GM18505 (cell line): ENCODE results near the gene TSPEAR.

Source experiments
- ATAC-seq: cut with Tn5 transposase; IDR thresholded peaks from one replicate; pipeline ENCODE4 v1.9.1; 2021; ENCODE audit not compliant: unreplicated experiment
- POLR2A ChIP-seq: IDR thresholded peaks from 4 replicates; pipeline ENCODE4 v1.6.1; 2011; ENCODE audit warnings: borderline replicate concordance; ENCODE audit not compliant: insufficient read depth, insufficient read length; ENCODE audit errors: extremely low read depth

TSPEAR gene

DNA sequence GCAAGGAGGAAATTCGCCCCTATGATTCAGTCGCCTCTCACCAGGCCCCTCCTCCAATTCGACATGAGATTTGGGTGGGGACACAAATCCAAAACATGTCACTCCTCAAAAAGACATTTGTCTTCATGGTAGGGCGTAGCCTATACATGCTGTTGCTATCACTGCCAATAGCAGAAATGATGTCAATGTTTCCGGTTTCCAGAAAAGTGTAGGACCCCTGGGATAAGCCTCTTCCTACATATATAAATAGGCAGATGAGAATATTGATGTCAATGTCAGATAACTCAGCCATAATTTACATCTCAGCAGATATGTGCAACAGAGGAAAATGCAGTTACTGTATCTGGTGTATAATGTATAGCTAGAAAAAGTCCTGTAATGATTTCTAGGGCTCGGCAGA is 239.4 kb downstream of the TSPEAR start:
- no peak for TF ChIP-seq POLR2A
- ATAC-seq: no peak

DNA sequence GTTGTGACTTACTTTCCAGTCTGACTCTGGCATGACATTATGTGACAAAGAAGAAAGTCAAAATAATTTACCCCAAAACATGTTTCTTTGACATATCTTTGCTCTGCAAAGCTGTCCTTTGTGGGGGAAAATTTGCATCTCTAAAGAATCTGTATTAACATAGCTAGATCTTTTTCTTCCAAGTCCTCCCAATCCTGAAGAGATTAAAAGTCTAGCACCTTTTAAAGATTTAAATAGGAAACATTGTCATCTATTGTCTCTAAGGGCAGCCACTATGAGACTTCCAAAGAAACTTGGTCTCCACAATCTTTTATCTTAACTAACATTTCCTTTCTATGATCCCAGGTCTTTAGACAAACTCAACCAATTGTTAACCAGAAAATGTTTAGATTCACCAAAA is 240.0 kb downstream of the TSPEAR start:
- ATAC-seq: no peak
- TF ChIP-seq POLR2A: no peak

DNA sequence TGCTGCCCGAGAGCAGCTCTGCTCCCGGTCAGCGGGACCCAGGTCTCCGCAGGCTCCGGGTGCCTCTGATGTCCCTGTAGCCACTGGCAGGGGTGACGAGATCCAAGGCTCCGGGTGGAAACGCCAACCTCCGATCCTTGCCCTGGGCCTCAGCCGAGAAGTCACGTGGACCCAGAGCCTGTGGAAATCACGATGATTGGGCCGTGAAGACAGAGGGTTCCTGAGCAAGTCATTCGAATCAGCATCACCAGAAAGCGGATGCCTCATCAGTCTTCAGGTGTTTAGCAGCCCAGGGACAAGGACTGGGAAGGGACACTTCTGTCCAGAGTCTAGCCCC is 243.5 kb downstream of the TSPEAR start:
- TF ChIP-seq POLR2A: no peak
- ATAC-seq: no peak

DNA sequence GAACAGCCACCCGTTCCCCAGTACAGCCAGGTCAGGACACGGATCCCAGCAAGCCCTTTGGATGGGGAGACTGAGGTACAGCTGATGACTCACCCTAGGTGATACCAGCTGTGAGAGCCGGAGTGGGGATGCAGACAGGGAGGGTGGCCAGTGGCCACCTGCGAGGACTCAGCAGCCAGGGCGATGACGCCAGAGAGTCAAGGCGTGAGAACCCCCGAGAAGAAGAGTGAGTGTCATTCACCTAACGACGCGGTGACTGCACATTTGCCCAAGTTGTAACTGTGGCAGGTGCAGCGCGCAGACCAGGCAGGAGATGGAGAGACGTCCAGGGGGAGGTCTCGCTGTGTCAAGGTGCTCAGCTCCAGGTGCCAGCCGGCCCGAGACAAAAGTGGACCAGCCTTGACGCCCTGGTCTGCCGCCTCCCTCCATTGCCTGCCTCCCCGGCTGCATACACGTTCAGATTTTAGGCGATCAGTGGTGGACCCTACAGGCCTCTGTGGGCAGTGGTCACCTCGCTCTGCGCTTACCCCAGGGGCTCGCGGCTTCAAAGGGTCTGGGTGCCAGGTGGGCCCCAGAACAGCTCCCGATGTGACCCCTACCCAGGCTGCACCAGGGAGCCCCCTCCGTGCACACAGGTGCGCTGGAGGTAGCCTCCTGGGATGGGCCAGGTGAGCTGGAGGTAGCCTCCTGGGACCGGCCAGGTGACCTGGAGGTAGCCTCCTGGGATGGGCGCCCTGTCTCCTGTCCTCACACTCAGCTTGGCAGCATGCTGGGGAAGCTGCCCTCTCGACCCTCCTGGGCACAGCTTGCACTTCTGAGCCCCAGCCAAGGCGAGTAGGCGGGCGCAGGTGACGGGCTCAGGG is 244.1 kb downstream of the TSPEAR start:
- ATAC-seq: no peak
- no peak for TF ChIP-seq POLR2A

DNA sequence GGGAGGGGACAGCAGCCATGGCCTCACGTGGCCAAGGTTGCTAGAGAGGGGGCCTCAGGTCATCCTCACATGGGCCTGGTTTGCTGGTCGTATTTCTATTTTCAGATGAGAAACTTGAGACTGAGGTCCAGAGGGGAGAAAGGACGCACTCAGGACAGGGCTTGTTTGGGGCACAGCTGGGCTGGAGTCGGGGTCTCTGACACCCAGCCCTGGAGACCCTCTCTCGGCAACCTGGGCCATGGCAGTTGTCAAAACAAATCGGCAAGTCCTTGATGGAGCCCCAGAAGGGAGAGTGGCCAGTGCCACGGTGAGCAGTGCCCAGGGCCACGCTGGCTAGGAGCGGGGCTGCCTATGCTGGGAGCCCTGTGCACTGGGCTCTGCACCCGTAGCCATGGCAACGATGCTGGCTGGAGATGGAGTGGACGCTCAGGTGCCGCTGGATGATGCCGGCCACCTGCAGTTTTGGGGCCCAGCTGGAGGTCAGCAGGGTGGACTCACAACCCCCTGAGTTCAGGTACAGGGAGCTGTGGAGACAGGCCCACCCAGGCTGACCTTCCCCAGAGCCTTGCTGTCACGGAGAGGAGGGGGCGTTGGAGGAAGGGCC is 244.9 kb downstream of the TSPEAR start:
- no peak for ATAC-seq
- no peak for TF ChIP-seq POLR2A

DNA sequence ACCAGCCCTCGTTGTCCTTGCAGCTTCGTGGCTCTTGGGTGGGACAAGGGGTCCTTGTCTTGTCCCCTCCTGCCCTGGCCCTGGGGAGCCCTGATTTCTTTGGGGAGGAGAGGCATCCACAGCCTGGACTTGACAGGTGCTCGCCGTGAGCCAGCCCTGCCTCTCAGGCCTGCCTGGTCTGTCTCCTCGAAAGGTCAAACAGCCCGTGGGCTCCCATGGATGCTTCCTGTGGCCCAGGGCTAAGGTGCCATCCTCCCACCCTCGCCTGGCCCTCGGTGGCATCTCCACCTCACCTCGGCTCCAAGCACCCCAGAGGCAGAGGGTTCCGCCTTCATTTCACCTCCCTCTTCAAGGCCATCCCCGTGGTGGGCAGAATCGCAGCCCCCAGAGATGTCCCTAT is 247.0 kb downstream of the TSPEAR start:
- TF ChIP-seq POLR2A: no peak
- ATAC-seq: no peak

DNA sequence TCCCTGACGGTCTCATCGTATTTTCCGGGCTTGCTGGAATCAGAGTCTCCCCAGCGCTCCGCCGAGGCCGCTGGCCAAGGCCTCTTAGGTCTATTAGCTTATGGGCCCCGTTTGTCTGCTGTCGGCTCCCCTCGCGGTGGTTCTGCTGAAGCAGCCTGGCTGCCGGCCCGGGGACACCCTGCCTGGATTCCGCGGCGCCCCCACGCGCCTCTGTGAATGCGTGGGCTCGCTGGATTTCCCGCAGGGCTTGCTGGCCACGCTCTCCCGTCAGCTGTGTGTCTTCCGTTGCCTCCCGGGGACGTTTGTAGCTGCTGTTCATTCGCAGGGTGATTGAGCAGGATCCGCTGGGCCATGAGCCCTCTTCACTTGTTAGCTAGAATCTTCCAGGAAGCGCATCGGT is 247.6 kb downstream of the TSPEAR start:
- no peak for TF ChIP-seq POLR2A
- ATAC-seq: no peak

DNA sequence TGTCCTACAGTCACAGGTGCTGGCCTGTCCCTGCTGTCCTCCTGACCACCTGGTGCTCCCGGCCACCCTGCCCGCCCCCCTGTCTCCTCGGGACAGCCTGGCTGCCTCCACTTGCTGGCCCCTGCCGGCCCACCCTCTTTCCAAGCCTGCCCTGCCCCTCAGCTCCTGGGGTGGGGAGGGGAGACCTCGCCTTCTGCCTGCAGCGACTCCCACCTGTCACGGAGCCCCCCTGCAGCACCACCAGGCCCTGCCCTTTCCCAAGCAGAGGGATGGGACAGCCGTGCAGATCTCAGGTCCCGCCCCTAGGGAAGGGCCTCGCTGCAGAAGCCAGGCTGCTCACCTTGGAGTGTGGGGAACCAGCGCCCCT is 248.6 kb downstream of the TSPEAR start:
- no peak for ATAC-seq
- no peak for TF ChIP-seq POLR2A

DNA sequence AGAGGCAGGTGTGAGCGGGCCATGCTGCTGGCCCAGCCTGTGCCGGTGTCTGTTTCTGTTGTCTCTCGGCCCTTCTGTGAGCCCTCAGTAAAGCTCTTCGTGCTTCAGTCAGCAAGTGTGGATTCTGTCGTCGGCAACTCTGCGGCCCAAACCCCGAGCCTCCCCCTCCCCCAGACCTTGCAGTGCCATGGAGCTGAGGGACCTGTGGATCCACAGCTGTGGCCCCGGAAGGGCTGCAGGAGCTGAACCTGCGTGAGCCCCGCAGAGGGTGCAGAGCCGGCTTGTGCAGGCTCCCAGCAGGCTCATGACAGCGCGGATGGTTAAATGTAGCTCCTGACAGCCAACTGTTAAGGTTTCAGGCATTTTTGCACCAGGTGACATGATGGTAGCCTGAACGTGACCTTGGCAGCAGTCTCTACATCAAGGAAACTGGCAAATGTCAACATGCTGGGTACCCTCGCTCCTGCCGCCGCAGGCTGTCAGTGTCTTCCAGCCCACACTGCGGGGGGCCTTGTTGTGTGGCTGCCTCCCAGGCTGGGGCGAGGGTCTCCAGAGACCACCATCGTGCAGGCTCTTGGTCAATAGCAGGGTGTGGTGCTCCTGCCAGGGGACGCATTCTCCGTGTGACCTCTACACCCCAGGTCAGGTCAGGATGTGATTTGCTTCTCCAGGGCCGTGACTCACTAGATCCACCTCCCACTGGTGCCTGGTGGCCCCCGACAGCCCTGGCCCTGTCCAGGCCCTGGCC is 249.1 kb downstream of the TSPEAR start:
- TF ChIP-seq POLR2A: no peak
- ATAC-seq: no peak

DNA sequence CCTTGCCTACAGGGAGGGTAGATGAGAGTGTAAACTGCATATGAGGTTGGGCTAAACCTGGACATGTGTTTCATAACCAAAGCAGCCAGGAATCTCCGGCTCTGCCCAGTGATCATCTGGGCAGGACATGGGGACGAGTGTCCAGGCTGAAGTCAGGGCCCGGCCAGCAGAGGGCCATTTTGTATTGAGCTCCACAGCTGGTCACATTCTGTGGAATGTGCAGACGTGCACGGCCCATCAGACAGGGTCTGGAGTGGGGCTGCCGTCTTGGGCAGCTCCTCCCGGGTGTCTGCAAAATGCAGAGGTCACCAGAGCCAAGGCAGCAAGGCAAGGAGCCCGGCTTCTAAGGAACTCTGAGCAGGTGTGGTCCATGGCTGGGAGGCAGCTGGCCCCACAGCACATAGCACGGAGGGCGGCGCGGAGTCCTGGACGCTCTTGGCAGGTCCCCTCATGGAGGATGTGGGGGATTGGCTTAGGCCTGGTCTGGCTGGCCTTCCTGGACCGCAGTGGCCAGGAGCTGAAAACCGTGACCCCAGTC is 249.8 kb downstream of the TSPEAR start:
- no peak for ATAC-seq
- no peak for TF ChIP-seq POLR2A

DNA sequence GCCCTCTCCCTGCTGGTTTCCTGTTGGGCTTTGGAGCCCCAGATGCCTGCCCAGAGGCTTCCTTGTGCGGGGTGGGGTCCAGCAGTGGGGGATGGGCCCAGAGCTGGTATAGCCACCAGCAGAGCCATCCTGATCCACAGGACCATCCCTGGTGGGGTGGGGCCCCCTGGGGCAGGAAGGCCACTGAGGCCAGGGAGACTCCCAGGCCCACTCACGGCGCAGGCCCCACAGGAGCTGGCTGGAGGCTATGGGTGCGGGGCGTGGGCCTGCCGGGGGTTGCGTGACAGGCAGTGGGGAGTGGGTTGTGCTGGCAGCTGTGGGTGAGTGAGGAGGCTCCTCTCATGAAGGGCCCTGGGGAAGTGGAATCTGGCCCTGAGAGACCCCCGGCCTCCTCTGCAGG is 250.4 kb downstream of the TSPEAR start:
- no peak for ATAC-seq
- no peak for TF ChIP-seq POLR2A

DNA sequence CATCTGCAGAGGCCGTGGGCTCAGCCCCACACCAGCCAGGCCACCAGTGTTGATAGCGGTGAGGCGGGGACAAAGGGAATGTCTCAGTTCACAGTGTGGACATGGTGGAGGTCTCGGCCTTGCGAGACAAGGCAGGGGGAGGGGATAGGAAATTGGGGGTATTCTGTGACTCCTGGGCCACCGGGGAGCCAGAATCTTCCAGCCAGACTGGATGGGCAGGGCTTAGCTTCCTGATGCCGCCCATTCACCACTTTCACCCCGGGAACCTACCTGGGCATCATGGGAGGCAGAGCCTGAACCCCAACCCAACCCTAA is 251.0 kb downstream of the TSPEAR start:
- no peak for TF ChIP-seq POLR2A
- ATAC-seq: no peak

DNA sequence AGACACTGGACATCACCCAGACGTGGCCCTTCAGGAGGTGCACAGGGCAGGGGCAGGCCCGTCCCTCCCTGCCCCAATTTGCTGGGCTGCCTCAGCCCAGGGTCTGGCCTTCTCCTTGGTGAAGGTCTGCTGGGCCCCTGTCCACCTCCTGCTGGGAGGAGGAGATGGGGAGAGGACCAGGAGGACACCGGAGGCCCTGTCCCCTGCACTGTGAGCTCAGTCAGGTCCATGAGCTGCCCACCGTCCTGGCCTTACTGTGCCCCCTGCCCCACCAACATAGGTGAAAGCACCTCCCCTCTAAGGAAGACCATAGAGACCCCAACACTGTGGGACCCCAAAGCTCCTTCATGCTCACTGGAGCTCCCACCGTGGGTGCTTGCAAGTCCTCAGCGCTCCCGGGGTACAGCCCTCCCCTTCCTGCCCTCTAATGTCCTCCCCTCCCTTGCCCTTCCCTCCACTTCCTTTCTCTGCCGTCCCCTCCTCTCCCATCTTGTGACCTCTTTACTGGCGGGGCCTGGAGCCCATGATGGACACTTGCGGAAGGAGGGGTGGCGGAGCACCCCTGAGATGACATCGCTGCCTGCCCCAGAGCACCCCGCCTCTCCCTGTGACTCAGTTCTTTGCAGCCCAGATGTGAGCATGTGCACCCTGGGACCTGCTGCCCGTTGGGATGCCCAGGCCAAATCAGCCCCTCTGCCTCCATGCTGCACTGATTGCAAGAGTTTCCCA is 251.5 kb downstream of the TSPEAR start:
- no peak for ATAC-seq
- no peak for TF ChIP-seq POLR2A
